Upper lobe of right lung (tissue), 1 donor: ENCODE measurements around the gene SZT2. TPM values are rescaled to one million over a fixed set of nuclear protein-coding genes. Genes with fewer than 3 reads are reported as not detected.
"Not testable (repeated sequence)": the region's sequence is repeated elsewhere in the genome, so short reads cannot be mapped to it uniquely, and the experiment has no call there.

Source experiments
- ATAC-seq: fragments of 200-7000 bp; cut with Tn5 transposase; one replicate; pipeline ENCODE4 v1.9.1; 2020; ENCODE audit warnings: mild to moderate bottlenecking, moderate library complexity
- DNase-seq: peaks from one replicate; pipeline ENCODE4 v3.0.0-alpha.2; 2020
- H3K27ac ChIP-seq: fragments of 200-600 bp; one replicate; pipeline ENCODE4 v1.8.0; 2022
- H3K27me3 ChIP-seq: fragments of 200-600 bp; one replicate; pipeline ENCODE4 v1.8.0; 2022; ENCODE audit warnings: mild to moderate bottlenecking
- H3K36me3 ChIP-seq: fragments of 200-600 bp; one replicate; pipeline ENCODE4 v1.8.0; 2022
- H3K4me1 ChIP-seq: fragments of 200-600 bp; one replicate; pipeline ENCODE4 v1.8.0; 2022
- H3K4me3 ChIP-seq: fragments of 200-600 bp; one replicate; pipeline ENCODE4 v1.8.0; 2022; ENCODE audit warnings: mild to moderate bottlenecking
- H3K9me3 ChIP-seq: fragments of 200-600 bp; one replicate; pipeline ENCODE4 v1.8.0; 2022
- intact Hi-C: fragments of 100-400 bp; cut with DNase I; formaldehyde crosslinking; loops from one replicate; pipeline ENCODE4 v1.11.0; 2022
- total RNA-seq: library from RNA; stranded (reverse); fragmentation: NEBNext Ultra II Directional; extraction: Animal tissue kit (Norgen Biotek cat#: 25700); gene quantifications from one replicate; pipeline ENCODE4 v1.2.1, GENCODE V29; 2021
- TF ChIP-seq, protein P1 (sequence below): fragments of 200-600 bp; IDR thresholded peaks from one replicate; pipeline ENCODE4 v1.8.0; 2022; ENCODE audit warnings: antibody characterized with exemption
- donor health status: DM: no; HTN: yes; CAD: no; lungs with severe emphysema.

Gene SZT2
- total RNA-seq, 1 donor from 2014 or later = 70.4 TPM

DNA sequence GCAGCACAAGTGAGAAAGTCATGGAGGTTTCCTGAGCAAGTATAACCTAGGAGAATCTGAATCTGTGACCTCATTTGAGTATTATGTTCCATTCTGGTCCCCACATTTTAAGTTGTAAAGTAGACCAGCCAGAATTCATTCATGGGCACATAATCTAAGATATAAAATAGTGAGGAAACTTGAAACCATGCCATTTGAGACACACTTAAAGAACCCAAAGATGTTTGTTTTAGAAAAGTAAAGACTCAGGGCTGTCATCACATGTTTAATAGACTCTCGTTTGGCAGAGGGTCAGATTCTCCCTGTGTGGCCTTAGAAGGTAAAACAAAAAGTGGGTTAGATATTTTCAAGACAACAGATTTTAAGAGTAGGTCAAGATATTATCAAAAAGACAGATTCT lies 6.4 kb downstream of the SZT2 start:
- H3K27me3 ChIP-seq = no peaks in the 10 kb centered on the region
- no peak overlapping the region for H3K27ac ChIP-seq
- ATAC-seq = no peak
- H3K4me3 ChIP-seq = no peak overlapping the region
- no peak for DNase-seq
- peaks cover under 1% of the 10 kb centered on the region for H3K4me1 ChIP-seq
- no peaks in the 10 kb centered on the region for H3K9me3 ChIP-seq
- intact Hi-C loops = no loop called here
- peaks cover 21% of the 10 kb centered on the region for H3K36me3 ChIP-seq
- TF ChIP-seq, protein P1, sequence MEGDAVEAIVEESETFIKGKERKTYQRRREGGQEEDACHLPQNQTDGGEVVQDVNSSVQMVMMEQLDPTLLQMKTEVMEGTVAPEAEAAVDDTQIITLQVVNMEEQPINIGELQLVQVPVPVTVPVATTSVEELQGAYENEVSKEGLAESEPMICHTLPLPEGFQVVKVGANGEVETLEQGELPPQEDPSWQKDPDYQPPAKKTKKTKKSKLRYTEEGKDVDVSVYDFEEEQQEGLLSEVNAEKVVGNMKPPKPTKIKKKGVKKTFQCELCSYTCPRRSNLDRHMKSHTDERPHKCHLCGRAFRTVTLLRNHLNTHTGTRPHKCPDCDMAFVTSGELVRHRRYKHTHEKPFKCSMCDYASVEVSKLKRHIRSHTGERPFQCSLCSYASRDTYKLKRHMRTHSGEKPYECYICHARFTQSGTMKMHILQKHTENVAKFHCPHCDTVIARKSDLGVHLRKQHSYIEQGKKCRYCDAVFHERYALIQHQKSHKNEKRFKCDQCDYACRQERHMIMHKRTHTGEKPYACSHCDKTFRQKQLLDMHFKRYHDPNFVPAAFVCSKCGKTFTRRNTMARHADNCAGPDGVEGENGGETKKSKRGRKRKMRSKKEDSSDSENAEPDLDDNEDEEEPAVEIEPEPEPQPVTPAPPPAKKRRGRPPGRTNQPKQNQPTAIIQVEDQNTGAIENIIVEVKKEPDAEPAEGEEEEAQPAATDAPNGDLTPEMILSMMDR = no peak

DNA sequence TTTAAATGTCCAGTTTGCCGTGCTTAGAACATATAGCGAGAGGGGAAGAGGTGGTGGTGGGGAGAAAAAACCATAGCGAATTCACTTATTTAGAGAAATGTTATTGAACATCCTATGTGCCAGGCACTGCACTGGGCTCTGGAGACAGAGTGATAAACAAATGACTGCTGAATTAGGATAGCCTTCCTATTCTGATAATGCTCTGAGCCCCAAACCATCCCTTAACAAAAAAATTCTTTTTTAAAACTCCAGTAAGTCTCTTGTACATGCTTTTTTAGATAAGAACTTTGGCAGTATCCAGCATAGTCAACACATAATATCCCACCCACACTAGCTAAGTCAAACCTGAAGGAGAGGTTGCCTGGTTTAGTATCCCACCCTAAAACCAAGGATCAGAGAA lies 8.5 kb downstream of the SZT2 start:
- H3K9me3 ChIP-seq = no peaks in the 10 kb centered on the region
- DNase-seq (no peak), ATAC-seq (no peak)
- H3K27ac ChIP-seq = no peak overlapping the region
- no peaks in the 10 kb centered on the region for H3K27me3 ChIP-seq
- H3K36me3 ChIP-seq = peaks cover 24% of the 10 kb centered on the region
- intact Hi-C loops = no loop called here
- TF ChIP-seq, protein P1 = no peak
- no peaks in the 10 kb centered on the region for H3K4me1 ChIP-seq
- no peak overlapping the region for H3K4me3 ChIP-seq

DNA sequence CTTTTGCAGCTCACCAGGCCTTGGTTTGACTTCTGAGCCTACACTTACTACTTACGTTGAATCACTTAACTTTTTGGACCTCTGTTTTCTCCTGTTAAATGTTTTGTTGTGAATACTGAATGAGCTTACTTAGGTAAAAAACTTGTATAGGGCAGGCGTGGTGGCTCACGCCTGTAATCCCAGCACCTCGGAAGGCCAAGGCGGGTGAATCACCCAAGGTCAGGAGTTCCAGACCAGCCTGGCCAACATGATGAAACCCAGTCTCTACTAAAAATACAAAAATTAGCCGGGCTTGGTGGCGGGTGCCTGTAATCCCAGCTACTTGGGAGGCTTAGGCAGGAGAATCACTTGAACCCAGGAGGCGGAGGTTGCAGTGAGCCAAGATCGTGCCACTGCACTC lies 10.7 kb downstream of the SZT2 start:
- H3K27ac ChIP-seq, H3K4me1 ChIP-seq, H3K4me3 ChIP-seq, H3K9me3 ChIP-seq, intact Hi-C loops, ATAC-seq, H3K27me3 ChIP-seq, DNase-seq: not testable (repeated sequence)
- peaks cover 34% of the 10 kb centered on the region for H3K36me3 ChIP-seq

DNA sequence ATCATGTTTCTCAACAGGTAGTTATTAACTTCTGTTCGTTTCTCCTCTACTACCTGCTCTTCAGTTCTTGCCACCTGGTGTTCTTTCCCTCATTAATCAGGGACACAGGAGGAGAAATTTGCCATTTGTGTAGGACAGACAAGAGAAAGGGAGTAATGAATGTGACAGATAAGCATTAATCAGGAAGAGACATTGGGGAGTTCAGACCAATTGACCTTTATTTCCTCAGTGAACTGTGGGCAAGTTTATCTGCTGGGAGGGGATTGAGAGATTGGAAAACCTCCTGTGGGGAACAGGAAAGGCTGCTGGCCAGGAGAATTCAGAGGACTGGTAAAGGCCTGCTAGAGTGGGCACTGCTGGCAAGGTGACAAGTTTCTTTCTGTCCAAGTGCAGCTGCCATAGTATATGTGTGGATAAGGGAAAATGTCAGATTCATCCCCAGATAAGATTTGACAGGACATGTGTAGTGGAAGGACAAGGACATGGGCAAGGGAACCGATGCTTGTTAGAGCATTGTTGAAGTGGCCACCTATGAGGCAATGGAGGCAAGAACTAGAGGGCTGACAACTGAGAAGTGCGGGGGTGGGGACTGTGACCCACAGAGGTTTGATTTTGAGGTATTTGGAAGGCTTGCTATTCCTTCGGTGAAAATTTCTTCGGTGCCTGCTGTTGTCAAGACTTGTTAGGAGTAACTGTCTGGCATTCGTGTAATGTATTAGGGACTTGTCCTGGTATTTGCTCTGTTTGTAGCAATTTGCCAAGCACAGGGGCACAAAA lies 12.6 kb downstream of the SZT2 start:
- Histone ChIP-seq H3K36me3 (peaks cover 44% of the 10 kb centered on the region), H3K4me3 (no peak overlapping the region), H3K27me3 (no peaks in the 10 kb centered on the region), H3K27ac (no peak overlapping the region), H3K9me3 (no peaks in the 10 kb centered on the region), H3K4me1 (no peaks in the 10 kb centered on the region)
- intact Hi-C loops = no loop called here
- ATAC-seq = no peak
- TF ChIP-seq, protein P1 = no peak
- DNase-seq = no peak

DNA sequence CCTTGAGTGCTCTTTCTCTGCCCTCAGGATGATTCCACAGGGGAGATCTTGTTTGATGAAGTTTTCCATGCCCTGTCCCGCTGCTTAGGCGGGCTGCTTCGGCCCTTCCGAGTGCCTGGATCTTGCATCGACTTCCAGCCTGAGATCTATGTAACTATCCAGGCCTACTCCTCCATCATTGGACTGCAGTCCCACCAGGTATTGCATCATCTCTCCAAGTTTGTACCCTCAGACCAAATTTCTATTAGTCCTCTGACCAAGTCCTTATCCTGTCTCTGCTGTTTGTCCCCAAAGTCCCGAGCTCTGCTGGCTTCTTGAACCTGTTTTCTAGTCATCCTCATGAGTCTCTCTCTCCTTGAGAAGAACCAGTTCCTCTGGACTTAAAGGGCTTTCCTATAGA lies 14.7 kb downstream of the SZT2 start:
- Histone ChIP-seq H3K27ac (no peak overlapping the region), H3K27me3 (no peaks in the 10 kb centered on the region), H3K9me3 (no peaks in the 10 kb centered on the region), H3K4me3 (no peak overlapping the region), H3K4me1 (no peaks in the 10 kb centered on the region), H3K36me3 (peaks cover 62% of the 10 kb centered on the region)
- intact Hi-C loops = no loop called here
- TF ChIP-seq, protein P1 = no peak
- ATAC-seq = no peak
- no peak for DNase-seq

DNA sequence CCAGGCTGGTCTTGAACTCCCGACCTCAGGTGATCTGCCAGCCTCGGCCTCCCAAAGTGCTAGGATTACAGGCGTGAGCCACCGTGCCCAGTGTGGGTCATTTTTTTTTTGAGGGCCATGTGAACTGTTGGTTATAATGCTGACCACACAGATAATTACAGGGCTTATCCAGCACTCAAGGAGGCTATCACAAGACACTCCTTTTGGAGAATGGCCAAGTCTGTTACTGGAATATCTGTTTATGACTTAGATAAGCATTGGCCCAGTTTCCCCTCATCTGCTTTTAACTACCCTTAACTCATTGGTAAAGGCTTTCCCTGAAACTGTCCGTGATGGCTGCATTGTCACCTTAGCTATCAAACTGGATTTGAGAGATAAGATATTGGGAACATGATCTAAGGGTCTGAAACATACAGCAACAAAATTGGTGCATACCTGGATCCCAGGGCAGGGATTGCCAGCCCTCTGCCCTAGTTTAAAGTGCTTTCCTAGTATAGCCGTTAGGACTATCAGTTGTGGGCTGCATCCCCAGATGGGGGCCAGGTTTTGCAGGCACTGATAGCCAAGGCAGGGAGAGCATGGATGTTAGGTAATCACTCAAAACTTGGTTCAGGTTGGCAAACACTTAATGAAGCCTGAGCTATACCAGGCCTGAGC lies 15.6 kb downstream of the SZT2 start:
- no peaks in the 10 kb centered on the region for H3K27me3 ChIP-seq
- no peak for DNase-seq
- ATAC-seq = no peak
- intact Hi-C loops = no loop called here
- no peak overlapping the region for H3K4me3 ChIP-seq
- H3K36me3 ChIP-seq = peaks cover 72% of the 10 kb centered on the region
- no peaks in the 10 kb centered on the region for H3K9me3 ChIP-seq
- no peaks in the 10 kb centered on the region for H3K4me1 ChIP-seq
- TF ChIP-seq, protein P1 = no peak
- H3K27ac ChIP-seq = no peak overlapping the region
